T-helper 22 cell (primary cell): ENCODE data around the gene PTF1A.
"Not testable (repeated sequence)": the region's sequence is repeated elsewhere in the genome, so short reads cannot be mapped to it uniquely, and the experiment has no call there.

Experiments
- DNase-seq: peaks from one replicate; pipeline ENCODE4 v3.0.0-alpha.2; 2020; ENCODE audit warnings: low read depth

PTF1A gene

GRCh38 chr10:23203369-23204325 lies 11.5 kb downstream of the PTF1A start:
- DNase-seq = no peak

DNA sequence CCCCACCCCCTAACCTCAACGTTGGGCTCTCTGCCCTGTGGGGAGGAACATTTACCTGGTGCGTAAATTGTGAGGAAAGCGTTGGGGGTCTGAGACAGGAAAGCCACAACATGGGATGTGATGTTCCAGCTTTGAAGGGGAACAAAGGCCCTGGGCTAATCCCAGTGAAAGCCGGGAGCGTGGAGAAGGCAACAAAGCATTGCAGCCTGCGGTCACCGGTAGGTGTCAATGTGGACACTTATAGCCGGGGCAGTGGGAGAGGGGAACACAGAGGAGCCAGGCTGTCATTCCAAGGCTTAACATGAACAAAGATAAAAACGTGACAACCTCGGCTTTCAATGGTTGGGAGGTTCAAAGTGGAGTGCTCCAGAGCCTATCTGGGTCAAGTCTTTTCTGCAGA lies 12.7 kb downstream of the PTF1A start:
- no peak for DNase-seq

GRCh38 chr10:23205972-23206642 lies 14.0 kb downstream of the PTF1A start:
- DNase-seq = no peak

- DNase-seq = no peak
Observed at GRCh38 chr10:23217471-23217870, 25.4 kb downstream of the PTF1A start.

GRCh38 chr10:23230582-23230981 lies 38.5 kb downstream of the PTF1A start:
- DNase-seq = no peak

DNA sequence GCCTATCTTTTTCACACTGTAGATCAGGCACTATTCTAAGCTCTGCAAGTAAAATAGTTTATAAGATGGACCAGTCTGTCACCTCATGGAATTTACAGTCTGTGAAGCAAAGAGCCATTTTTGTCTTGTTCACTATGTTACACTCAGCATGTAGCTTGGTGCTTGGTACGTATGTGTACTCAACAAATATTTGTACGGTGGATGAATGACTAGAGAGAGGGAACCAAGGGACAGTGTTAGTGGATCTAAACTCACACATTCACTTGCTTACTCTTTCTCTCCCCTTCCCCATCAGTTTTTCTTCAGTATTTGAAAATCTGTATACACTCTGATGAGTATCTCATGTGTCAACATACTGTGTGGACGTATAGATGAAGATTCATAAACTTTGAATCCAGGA lies 45.9 kb downstream of the PTF1A start:
- DNase-seq = no peak

DNA sequence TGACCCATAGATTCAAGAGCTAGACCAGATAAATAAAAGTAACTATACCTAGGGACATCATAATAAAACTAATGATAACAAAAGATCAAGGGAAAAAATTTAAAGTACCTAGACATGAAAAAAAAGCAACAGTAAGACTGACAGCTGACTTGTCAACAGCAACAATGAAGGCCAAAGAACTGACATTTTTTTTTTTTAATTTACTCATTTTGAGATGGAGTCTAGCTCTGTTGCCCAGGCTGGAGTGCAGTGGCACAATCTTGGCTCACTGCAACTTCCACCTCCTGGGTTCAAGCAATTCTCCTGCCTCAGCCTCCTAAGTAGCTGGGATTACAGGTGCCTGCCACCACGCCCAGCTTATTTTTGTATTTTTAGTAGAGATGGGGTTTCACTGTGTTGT lies 49.7 kb downstream of the PTF1A start:
- DNase-seq = not testable (repeated sequence)
